Measurements from ENCODE around the gene ZNF865. TPM values are rescaled to one million over a fixed set of nuclear protein-coding genes. Genes with fewer than 3 reads are reported as not detected.

The ZNF865 gene
- total and polyA plus RNA-seq, 10 of the 15 experiments (the other 5 are each of a cell fraction or from before 2014, with no cell fraction given), result 0.02 to 18.3 (median 0.90) TPM

DNA sequence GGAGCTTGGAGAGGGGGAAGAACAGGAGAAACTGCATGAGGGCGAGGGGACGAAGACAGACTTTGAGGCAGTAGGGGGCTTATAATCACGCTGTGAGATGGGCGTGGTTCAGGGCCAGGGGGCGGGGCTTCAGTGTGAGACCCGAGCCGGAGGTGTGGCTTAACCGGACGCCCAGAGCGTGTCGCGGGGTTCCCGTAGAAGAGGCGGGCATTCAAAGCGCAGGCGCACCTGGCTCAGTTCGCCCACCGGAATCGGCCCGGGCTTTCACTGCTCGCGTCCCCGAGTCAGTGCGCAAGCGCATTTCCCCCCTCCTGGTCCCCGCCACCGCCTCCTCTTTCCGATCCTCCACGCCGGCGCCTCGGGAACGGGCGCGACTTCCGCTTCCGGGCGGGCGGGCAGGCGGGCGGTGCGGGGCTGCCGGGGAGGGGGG lies 225 bp upstream of the ZNF865 start (continued):
- TF ChIP-seq E4F1 (IDR thresholded peaks at IDR 0.05; ENCODE audit: borderline replicate concordance, partially characterized antibody) (peak; percentile 18), BHLHE40 (IDR thresholded peaks at IDR 0.05; ENCODE audit: borderline replicate concordance in 1 of 2, low read depth in 2 of 2, low read length in 1 of 2) (peak in 1 of 2 experiments; percentile 48; a peak in 2 of 4 replicates), SRF (IDR thresholded peaks at IDR 0.05; ENCODE audit: low read depth in 2 of 2, low read length in 2 of 2) (0 out of 4 replicates have a peak, but pooled peaks of 1 of the 2 experiments have one; percentile 35), RAD21 (IDR thresholded peaks at IDR 0.05; ENCODE audit: insufficient read depth, low read depth, low read length) (no peak), CREB1 (IDR thresholded peaks at IDR 0.05; ENCODE audit: low read depth) (peak; percentile 44; the same call in 1 of the 2 replicates), SREBF2 (IDR thresholded peaks at IDR 0.05; ENCODE audit: low read length) (no peak), EGR1 (IDR thresholded peaks at IDR 0.05; ENCODE audit: borderline replicate concordance in 1 of 2, low read depth in 2 of 2, low read length in 2 of 2) (peak in 1 of 2 experiments; percentile 71; a peak in 2 of 3 replicates), PAX5 (IDR thresholded peaks at IDR 0.05; ENCODE audit: borderline replicate concordance, low read depth, low read length) (0 out of 2 replicates have a peak, but pooled peaks have one; percentile 11), SP1 (IDR thresholded peaks at IDR 0.05; ENCODE audit: low read depth, low read length) (peak; percentile 61), IKZF1 (conservative IDR thresholded peaks at IDR 0.05) (peak; percentile 64; the same call in 1 of the 2 replicates), NFYB (IDR thresholded peaks at IDR 0.05; ENCODE audit: insufficient read depth, low read depth, low read length) (0 out of 2 replicates have a peak, but pooled peaks have one; percentile 25), ZBTB40 (IDR thresholded peaks at IDR 0.05; ENCODE audit: borderline replicate concordance) (peak; percentile 78), SPI1 (IDR thresholded peaks at IDR 0.05; ENCODE audit: borderline replicate concordance, insufficient read depth, low read depth, low read length) (no peak), ATF7 (IDR thresholded peaks at IDR 0.05; ENCODE audit: low read depth) (no peak), CHD2 (IDR thresholded peaks at IDR 0.05; ENCODE audit: borderline replicate concordance, low read depth, low read length) (0 out of 2 replicates have a peak, but pooled peaks have one; percentile 46), HCFC1 (IDR thresholded peaks at IDR 0.05; ENCODE audit: low read length) (peak; percentile 50), HDGF (IDR thresholded peaks at IDR 0.05) (peak; percentile 79; the same call in 1 of the 2 replicates)
- TF ChIP-seq, protein P1, sequence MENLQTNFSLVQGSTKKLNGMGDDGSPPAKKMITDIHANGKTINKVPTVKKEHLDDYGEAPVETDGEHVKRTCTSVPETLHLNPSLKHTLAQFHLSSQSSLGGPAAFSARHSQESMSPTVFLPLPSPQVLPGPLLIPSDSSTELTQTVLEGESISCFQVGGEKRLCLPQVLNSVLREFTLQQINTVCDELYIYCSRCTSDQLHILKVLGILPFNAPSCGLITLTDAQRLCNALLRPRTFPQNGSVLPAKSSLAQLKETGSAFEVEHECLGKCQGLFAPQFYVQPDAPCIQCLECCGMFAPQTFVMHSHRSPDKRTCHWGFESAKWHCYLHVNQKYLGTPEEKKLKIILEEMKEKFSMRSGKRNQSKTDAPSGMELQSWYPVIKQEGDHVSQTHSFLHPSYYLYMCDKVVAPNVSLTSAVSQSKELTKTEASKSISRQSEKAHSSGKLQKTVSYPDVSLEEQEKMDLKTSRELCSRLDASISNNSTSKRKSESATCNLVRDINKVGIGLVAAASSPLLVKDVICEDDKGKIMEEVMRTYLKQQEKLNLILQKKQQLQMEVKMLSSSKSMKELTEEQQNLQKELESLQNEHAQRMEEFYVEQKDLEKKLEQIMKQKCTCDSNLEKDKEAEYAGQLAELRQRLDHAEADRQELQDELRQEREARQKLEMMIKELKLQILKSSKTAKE (IDR thresholded peaks at IDR 0.05; ENCODE audit: low read depth, poor library complexity, severe bottlenecking), result no peak
- TF ChIP-seq, protein P2, sequence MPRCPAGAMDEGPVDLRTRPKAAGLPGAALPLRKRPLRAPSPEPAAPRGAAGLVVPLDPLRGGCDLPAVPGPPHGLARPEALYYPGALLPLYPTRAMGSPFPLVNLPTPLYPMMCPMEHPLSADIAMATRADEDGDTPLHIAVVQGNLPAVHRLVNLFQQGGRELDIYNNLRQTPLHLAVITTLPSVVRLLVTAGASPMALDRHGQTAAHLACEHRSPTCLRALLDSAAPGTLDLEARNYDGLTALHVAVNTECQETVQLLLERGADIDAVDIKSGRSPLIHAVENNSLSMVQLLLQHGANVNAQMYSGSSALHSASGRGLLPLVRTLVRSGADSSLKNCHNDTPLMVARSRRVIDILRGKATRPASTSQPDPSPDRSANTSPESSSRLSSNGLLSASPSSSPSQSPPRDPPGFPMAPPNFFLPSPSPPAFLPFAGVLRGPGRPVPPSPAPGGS (IDR thresholded peaks at IDR 0.05; ENCODE audit: borderline replicate concordance, insufficient read depth, low read depth, low read length, poor library complexity, severe bottlenecking), result no peak
